MM.1S (cell line): ENCODE data around the gene ZDHHC21.

Experiments used
- EZH2phosphoT487 ChIP-seq: fragments of 300-600 bp; sonication (generic); IDR thresholded peaks from 2 replicates; pipeline ENCODE4 v1.6.1; 2018; ENCODE audit warnings: antibody characterized with exemption, low read length
- TF ChIP-seq, protein P1 (sequence below): fragments of 300-600 bp; sonication (generic); IDR thresholded peaks from 2 replicates; pipeline ENCODE4 v1.5.1; 2016; ENCODE audit warnings: antibody characterized with exemption, low read length, mixed read lengths

DNA sequence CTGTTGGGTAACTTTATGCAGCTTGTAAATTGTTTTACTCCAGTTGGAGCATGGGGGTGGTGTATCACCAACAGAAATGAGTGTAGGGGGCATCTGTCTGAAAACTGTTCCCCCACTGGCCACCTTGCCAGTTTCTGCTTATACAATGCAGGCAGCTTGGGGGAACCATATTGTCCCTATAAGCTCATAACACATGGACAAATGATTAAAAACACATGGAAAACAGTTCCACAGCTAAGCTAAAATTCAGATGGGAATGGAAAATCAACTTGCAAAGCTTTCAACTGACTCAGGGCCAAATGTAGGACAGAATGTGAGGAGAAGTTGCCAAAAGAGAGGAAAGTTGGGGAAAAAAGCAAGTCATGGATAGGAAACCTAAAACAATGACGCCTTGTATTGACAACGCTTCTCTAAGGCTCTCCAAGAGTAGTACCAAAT, 37.2 kb upstream of the ZDHHC21 start:
- TF ChIP-seq, protein P1, sequence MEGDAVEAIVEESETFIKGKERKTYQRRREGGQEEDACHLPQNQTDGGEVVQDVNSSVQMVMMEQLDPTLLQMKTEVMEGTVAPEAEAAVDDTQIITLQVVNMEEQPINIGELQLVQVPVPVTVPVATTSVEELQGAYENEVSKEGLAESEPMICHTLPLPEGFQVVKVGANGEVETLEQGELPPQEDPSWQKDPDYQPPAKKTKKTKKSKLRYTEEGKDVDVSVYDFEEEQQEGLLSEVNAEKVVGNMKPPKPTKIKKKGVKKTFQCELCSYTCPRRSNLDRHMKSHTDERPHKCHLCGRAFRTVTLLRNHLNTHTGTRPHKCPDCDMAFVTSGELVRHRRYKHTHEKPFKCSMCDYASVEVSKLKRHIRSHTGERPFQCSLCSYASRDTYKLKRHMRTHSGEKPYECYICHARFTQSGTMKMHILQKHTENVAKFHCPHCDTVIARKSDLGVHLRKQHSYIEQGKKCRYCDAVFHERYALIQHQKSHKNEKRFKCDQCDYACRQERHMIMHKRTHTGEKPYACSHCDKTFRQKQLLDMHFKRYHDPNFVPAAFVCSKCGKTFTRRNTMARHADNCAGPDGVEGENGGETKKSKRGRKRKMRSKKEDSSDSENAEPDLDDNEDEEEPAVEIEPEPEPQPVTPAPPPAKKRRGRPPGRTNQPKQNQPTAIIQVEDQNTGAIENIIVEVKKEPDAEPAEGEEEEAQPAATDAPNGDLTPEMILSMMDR, result no peak
- no peak for TF ChIP-seq EZH2phosphoT487
